ENCODE data around the gene TERT.

DNA sequence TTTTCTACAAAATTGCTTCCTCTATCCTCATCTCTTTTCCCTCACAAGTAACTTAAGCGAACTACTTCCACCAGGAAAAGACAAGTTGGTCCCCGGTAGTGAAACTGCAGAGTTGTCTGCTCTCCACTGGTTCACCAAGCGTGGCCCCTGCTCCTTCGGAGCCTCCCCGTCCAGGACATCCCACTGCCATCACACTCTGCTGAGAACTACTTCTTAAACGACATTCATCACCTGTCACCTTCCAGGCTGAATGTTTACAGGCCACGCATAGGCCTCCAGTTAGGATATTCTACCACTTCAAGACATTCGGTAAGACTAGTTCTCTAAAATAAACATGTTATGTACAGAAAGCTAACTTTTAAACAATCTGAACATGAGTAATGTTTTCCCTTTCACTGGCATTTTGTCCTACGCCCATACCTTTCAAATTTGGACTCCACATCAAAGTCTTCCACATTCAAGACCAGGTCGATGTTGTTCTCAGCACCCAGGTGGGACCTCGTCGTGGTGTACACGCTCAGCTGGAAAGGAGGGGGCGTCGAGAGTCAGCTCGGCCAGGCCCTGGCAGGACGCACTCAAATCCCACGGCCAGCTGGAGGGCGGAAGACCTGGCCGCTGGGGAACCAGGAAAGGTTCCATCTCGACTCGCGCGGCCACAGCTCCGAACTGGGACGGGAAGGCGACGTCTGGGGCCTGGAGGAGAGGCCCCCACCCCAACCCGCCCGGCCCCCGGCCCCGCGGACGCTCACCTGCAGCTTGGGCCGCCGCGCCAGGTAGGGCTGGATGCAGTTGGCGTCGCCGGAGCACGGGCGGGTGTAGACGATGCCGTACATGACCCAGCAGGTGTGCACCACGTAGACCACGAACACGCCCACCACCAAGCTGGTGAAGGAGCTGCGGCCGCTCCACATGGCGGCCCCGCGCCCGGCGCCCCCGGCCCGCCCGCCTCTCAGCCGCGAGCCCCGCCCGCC, 49.3 kb upstream of the TERT start:
- TF ChIP-seq, protein P1, sequence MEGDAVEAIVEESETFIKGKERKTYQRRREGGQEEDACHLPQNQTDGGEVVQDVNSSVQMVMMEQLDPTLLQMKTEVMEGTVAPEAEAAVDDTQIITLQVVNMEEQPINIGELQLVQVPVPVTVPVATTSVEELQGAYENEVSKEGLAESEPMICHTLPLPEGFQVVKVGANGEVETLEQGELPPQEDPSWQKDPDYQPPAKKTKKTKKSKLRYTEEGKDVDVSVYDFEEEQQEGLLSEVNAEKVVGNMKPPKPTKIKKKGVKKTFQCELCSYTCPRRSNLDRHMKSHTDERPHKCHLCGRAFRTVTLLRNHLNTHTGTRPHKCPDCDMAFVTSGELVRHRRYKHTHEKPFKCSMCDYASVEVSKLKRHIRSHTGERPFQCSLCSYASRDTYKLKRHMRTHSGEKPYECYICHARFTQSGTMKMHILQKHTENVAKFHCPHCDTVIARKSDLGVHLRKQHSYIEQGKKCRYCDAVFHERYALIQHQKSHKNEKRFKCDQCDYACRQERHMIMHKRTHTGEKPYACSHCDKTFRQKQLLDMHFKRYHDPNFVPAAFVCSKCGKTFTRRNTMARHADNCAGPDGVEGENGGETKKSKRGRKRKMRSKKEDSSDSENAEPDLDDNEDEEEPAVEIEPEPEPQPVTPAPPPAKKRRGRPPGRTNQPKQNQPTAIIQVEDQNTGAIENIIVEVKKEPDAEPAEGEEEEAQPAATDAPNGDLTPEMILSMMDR (IDR thresholded peaks at IDR 0.05): no peak
- TF ChIP-seq EZH2 (IDR thresholded peaks at IDR 0.05) (no peak), EZH2phosphoT487 (IDR thresholded peaks at IDR 0.05) (no peak)
